ENCODE data around the gene DYNLT2B. TPM values are rescaled to one million over a fixed set of nuclear protein-coding genes. Genes with fewer than 3 reads are reported as not detected.

The DYNLT2B gene
- total and polyA plus RNA-seq, 8 donors = 3.3 to 23.0 (median 12.8) TPM; not detected in 4

- H3K27me3 ChIP-seq = no peaks in the 10 kb centered on the region
- no peak overlapping the region for H3K4me3 ChIP-seq
- intact Hi-C loops (cut with DNase I; ENCODE audit: low total_unique reads) = no loop called here
- DNase-seq = no peak
- no peak overlapping the region for H3K27ac ChIP-seq
- H3K9me3 ChIP-seq = no peaks in the 10 kb centered on the region
- peaks cover 15 to 75% (median 66%) of the 10 kb centered on the region in 4 donors for H3K36me3 ChIP-seq
- 95 to 99% (median 98%) methylated on average over 4 of the region's 4 CpGs for WGBS, 5 donors
- H3K4me1 ChIP-seq = peaks cover 0 to 4% (median 2%) of the 10 kb centered on the region in 4 donors
- no peak for TF ChIP-seq POLR2AphosphoS5 (IDR thresholded peaks at IDR 0.05)
- TF ChIP-seq CTCF (IDR thresholded peaks at IDR 0.05) = no peak
- no peak for TF ChIP-seq EP300 (IDR thresholded peaks at IDR 0.05)
- TF ChIP-seq POLR2A (IDR thresholded peaks at IDR 0.05) = no peak
Measured at GRCh38 chr3:196260784-196261183, 57.3 kb downstream of the DYNLT2B start.

GRCh38 chr3:196255776-196256175 lies 62.3 kb downstream of the DYNLT2B start:
- Histone ChIP-seq H3K4me3 (no peak overlapping the region), H3K9me3 (no peaks in the 10 kb centered on the region), H3K27me3 (no peaks in the 10 kb centered on the region), H3K27ac (no peak overlapping the region), H3K36me3 (peaks cover 25 to 62% (median 53%) of the 10 kb centered on the region in 4 donors), H3K4me1 (no peaks in the 10 kb centered on the region)
- WGBS, 5 donors = 38 to 62% (median 55%) methylated on average over 1 of the region's 1 CpG
- intact Hi-C loops (cut with DNase I; ENCODE audit: low total_unique reads) = loop anchor here (10.0 kb wide), 2 partner anchors 259 to 429 kb away; partner anchors contain the start of gene SMCO1
- TF ChIP-seq CTCF (IDR thresholded peaks at IDR 0.05) = no peak
- no peak for TF ChIP-seq POLR2A (IDR thresholded peaks at IDR 0.05)
- no peak for TF ChIP-seq POLR2AphosphoS5 (IDR thresholded peaks at IDR 0.05)
- TF ChIP-seq EP300 (IDR thresholded peaks at IDR 0.05) = no peak
- DNase-seq = no peak

- Histone ChIP-seq H3K27me3 (no peaks in the 10 kb centered on the region), H3K9me3 (no peaks in the 10 kb centered on the region), H3K4me3 (no peak overlapping the region), H3K4me1 (no peaks in the 10 kb centered on the region), H3K27ac (no peak overlapping the region), H3K36me3 (peaks cover 25 to 57% (median 49%) of the 10 kb centered on the region in 4 donors)
- intact Hi-C loops (cut with DNase I; ENCODE audit: low total_unique reads) = loop anchor here (10.0 kb wide), 2 partner anchors 260 to 430 kb away; partner anchors contain the start of gene SMCO1
- 67 to 81% (median 68%) methylated on average over 5 of the region's 5 CpGs for WGBS, 5 donors
- TF ChIP-seq EP300 (IDR thresholded peaks at IDR 0.05) (no peak), CTCF (IDR thresholded peaks at IDR 0.05) (no peak), POLR2AphosphoS5 (IDR thresholded peaks at IDR 0.05) (no peak), POLR2A (IDR thresholded peaks at IDR 0.05) (no peak)
- DNase-seq = no peak
Measured at GRCh38 chr3:196254376-196255283, 63.4 kb downstream of the DYNLT2B start.

GRCh38 chr3:196251918-196252317 lies 66.1 kb downstream of the DYNLT2B start:
- Histone ChIP-seq H3K9me3 (no peaks in the 10 kb centered on the region), H3K4me3 (no peak overlapping the region), H3K27ac (no peak overlapping the region), H3K4me1 (no peaks in the 10 kb centered on the region), H3K36me3 (peaks cover 26 to 66% (median 57%) of the 10 kb centered on the region in 4 donors), H3K27me3 (no peaks in the 10 kb centered on the region)
- intact Hi-C loops (cut with DNase I; ENCODE audit: low total_unique reads) = loop anchor here (10.0 kb wide), 2 partner anchors 263 to 433 kb away; partner anchors contain the start of gene SMCO1
- 93 to 98% (median 98%) methylated on average over 16 of the region's 16 CpGs for WGBS, 5 donors
- TF ChIP-seq POLR2A (IDR thresholded peaks at IDR 0.05) = no peak
- TF ChIP-seq CTCF (IDR thresholded peaks at IDR 0.05) = no peak
- TF ChIP-seq POLR2AphosphoS5 (IDR thresholded peaks at IDR 0.05) = no peak
- no peak for TF ChIP-seq EP300 (IDR thresholded peaks at IDR 0.05)
- DNase-seq = no peak

All from stomach (tissue), 9 donors.